Measurements from ENCODE around the gene JAM3.

DNA sequence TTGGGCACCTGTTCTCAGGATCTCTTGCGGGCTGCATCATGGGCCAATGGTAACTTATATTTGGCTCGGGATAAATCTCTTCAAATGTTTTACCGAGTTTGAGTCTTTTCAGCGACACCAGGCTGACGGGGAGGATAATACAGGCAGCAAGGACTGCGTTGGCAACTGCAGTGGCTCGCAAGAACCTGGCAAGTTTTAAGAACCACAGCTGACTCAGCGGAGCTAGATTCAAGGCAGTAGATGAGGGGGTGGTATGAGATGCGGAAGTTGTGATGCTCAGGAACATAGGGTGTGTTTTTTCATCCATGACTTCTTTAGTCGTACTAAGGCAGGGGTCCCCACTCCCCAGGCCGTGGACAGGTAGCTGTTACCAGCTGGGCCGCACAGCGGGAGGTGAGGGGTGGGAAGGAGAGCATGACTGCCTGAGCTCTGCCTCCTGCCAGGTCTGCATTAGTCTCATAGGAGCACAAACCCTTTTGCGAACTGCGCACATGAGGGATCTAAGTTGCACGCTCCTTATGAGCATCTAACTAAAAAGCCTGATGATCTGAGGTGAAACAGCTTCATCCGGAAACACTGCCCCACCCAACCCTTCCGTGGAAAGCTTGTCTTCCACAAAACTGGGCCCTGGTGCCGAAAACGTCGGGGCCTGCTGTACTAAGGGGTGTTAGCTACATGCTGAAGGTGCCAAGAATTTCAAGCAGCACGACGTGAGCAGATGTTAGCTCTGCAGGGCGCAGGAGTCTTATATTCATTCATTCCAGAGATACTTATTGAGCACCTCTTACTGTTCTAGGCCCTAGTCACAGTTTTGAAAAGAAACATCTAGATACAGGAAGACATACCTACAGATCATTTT is 6.4 kb upstream of the JAM3 start:
- TF ChIP-seq, protein P1, sequence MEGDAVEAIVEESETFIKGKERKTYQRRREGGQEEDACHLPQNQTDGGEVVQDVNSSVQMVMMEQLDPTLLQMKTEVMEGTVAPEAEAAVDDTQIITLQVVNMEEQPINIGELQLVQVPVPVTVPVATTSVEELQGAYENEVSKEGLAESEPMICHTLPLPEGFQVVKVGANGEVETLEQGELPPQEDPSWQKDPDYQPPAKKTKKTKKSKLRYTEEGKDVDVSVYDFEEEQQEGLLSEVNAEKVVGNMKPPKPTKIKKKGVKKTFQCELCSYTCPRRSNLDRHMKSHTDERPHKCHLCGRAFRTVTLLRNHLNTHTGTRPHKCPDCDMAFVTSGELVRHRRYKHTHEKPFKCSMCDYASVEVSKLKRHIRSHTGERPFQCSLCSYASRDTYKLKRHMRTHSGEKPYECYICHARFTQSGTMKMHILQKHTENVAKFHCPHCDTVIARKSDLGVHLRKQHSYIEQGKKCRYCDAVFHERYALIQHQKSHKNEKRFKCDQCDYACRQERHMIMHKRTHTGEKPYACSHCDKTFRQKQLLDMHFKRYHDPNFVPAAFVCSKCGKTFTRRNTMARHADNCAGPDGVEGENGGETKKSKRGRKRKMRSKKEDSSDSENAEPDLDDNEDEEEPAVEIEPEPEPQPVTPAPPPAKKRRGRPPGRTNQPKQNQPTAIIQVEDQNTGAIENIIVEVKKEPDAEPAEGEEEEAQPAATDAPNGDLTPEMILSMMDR (conservative IDR thresholded peaks at IDR 0.05; ENCODE audit: low read depth, low read length): no peak
- TF ChIP-seq, protein P2, sequence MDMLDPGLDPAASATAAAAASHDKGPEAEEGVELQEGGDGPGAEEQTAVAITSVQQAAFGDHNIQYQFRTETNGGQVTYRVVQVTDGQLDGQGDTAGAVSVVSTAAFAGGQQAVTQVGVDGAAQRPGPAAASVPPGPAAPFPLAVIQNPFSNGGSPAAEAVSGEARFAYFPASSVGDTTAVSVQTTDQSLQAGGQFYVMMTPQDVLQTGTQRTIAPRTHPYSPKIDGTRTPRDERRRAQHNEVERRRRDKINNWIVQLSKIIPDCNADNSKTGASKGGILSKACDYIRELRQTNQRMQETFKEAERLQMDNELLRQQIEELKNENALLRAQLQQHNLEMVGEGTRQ (IDR thresholded peaks at IDR 0.05; ENCODE audit: low read depth, low read length): no peak
- TF ChIP-seq MAZ (IDR thresholded peaks at IDR 0.05; ENCODE audit: borderline replicate concordance, low read depth, low read length): no peak
- no peak for TF ChIP-seq POLR2A (IDR thresholded peaks at IDR 0.05; ENCODE audit: low read depth, low read length)
- TF ChIP-seq NFE2L2 (IDR thresholded peaks at IDR 0.05; ENCODE audit: low read depth, low read length): no peak
- no peak for TF ChIP-seq FOS (IDR thresholded peaks at IDR 0.05; ENCODE audit: low read depth, low read length)
- no peak for TF ChIP-seq RCOR1 (IDR thresholded peaks at IDR 0.05; ENCODE audit: insufficient replicate concordance, low read length)
- TF ChIP-seq, protein P3, sequence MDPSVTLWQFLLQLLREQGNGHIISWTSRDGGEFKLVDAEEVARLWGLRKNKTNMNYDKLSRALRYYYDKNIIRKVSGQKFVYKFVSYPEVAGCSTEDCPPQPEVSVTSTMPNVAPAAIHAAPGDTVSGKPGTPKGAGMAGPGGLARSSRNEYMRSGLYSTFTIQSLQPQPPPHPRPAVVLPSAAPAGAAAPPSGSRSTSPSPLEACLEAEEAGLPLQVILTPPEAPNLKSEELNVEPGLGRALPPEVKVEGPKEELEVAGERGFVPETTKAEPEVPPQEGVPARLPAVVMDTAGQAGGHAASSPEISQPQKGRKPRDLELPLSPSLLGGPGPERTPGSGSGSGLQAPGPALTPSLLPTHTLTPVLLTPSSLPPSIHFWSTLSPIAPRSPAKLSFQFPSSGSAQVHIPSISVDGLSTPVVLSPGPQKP (IDR thresholded peaks at IDR 0.05; ENCODE audit: borderline replicate concordance, low read depth, low read length): no peak
